Activated CD4-positive, alpha-beta T cell treated with anti-CD3 and anti-CD28 coated beads, Interleukin-2, amount 50 U/mL, for 24 hours (primary cell): Measurements from ENCODE around the gene FUT4.
"Not testable (repeated sequence)": the region's sequence is repeated elsewhere in the genome, so short reads cannot be mapped to it uniquely, and the experiment has no call there.

Experiments used
- DNase-seq, 2 donors: peaks; one replicate each; pipeline ENCODE4 v3.0.0-alpha.2; 2020; ENCODE audit warnings: low read depth in 1 of 2, low spot score in 1 of 2

The FUT4 gene

GRCh38 chr11:94532211-94532610 lies 11.5 kb upstream of the FUT4 start:
- DNase-seq, result no peak

GRCh38 chr11:94533206-94533605 lies 10.5 kb upstream of the FUT4 start:
- no peak for DNase-seq

- no peak for DNase-seq
Measured at GRCh38 chr11:94533696-94534630, 9.8 kb upstream of the FUT4 start.

GRCh38 chr11:94536386-94536785 lies 7.3 kb upstream of the FUT4 start:
- DNase-seq, result no peak

GRCh38 chr11:94537031-94537600 lies 6.6 kb upstream of the FUT4 start:
- DNase-seq, result no peak

- DNase-seq, result no peak
Measured at GRCh38 chr11:94539420-94539819, 4.3 kb upstream of the FUT4 start.

- peak in 1 of 2 donors; percentile 6 for DNase-seq
Measured at GRCh38 chr11:94544646-94545263, 1.0 kb downstream of the FUT4 start.

GRCh38 chr11:94545264-94546161 lies 1.8 kb downstream of the FUT4 start:
- no peak for DNase-seq

GRCh38 chr11:94546162-94546470 lies 2.4 kb downstream of the FUT4 start:
- no peak for DNase-seq

GRCh38 chr11:94546886-94547285 lies 3.2 kb downstream of the FUT4 start:
- DNase-seq, result no peak

GRCh38 chr11:94549146-94549545 lies 5.4 kb downstream of the FUT4 start:
- DNase-seq, result no peak

- no peak for DNase-seq
Measured at GRCh38 chr11:94550513-94550912, 6.8 kb downstream of the FUT4 start.

- DNase-seq, result no peak
Measured at GRCh38 chr11:94553938-94554337, 10.2 kb downstream of the FUT4 start.

GRCh38 chr11:94555752-94556329 lies 12.1 kb downstream of the FUT4 start:
- not testable (repeated sequence) for DNase-seq

- DNase-seq, result no peak
Measured at GRCh38 chr11:94557421-94557820, 13.7 kb downstream of the FUT4 start.

GRCh38 chr11:94557992-94558391 lies 14.3 kb downstream of the FUT4 start:
- no peak for DNase-seq

- no peak for DNase-seq
Measured at GRCh38 chr11:94558468-94558867, 14.7 kb downstream of the FUT4 start.

- DNase-seq, result no peak
Measured at GRCh38 chr11:94558932-94559331, 15.2 kb downstream of the FUT4 start.

- DNase-seq, result no peak
Measured at GRCh38 chr11:94559361-94559760, 15.6 kb downstream of the FUT4 start.

GRCh38 chr11:94560834-94561233 lies 17.1 kb downstream of the FUT4 start:
- no peak for DNase-seq
